HG02840 (cell line): ENCODE data around the gene USP37.

Source experiments
- ATAC-seq: cut with Tn5 transposase; IDR thresholded peaks from one replicate; pipeline ENCODE4 v1.9.1; 2021; ENCODE audit warnings: mild to moderate bottlenecking, moderate library complexity, moderate number of reproducible peaks; ENCODE audit not compliant: unreplicated experiment, low FRiP score

USP37 gene

GRCh38 chr2:218479595-218479994 lies 88.6 kb downstream of the USP37 start:
- no peak for ATAC-seq

GRCh38 chr2:218478544-218478943 lies 89.6 kb downstream of the USP37 start:
- ATAC-seq = no peak

GRCh38 chr2:218477247-218477646 lies 90.9 kb downstream of the USP37 start:
- no peak for ATAC-seq

- no peak for ATAC-seq
Observed at GRCh38 chr2:218476676-218477075, 91.5 kb downstream of the USP37 start.

GRCh38 chr2:218474527-218474926 lies 93.6 kb downstream of the USP37 start:
- no peak for ATAC-seq

- ATAC-seq = no peak
Observed at GRCh38 chr2:218472988-218473387, 95.2 kb downstream of the USP37 start.

- no peak for ATAC-seq
Observed at GRCh38 chr2:218471982-218472381, 96.2 kb downstream of the USP37 start.

GRCh38 chr2:218471036-218471435 lies 97.1 kb downstream of the USP37 start:
- ATAC-seq = no peak

- no peak for ATAC-seq
Observed at GRCh38 chr2:218470448-218470847, 97.7 kb downstream of the USP37 start.

- ATAC-seq = no peak
Observed at GRCh38 chr2:218465987-218466633, 102.0 kb downstream of the USP37 start.

GRCh38 chr2:218458598-218458997 lies 109.6 kb downstream of the USP37 start:
- no peak for ATAC-seq

GRCh38 chr2:218456849-218457248 lies 111.3 kb downstream of the USP37 start:
- no peak for ATAC-seq

GRCh38 chr2:218452079-218452478 lies 116.1 kb downstream of the USP37 start:
- ATAC-seq = no peak

GRCh38 chr2:218448934-218449333 lies 119.2 kb downstream of the USP37 start:
- no peak for ATAC-seq

- no peak for ATAC-seq
Observed at GRCh38 chr2:218447072-218447471, 121.1 kb downstream of the USP37 start.

- no peak for ATAC-seq
Observed at GRCh38 chr2:218446547-218446946, 121.6 kb downstream of the USP37 start.

GRCh38 chr2:218445602-218446001 lies 122.5 kb downstream of the USP37 start:
- ATAC-seq = no peak

GRCh38 chr2:218444692-218445357 lies 123.3 kb downstream of the USP37 start:
- no peak for ATAC-seq

- no peak for ATAC-seq
Observed at GRCh38 chr2:218438596-218438995, 129.6 kb downstream of the USP37 start.

- no peak for ATAC-seq
Observed at GRCh38 chr2:218437969-218438368, 130.2 kb downstream of the USP37 start.

GRCh38 chr2:218436992-218437391 lies 131.2 kb downstream of the USP37 start:
- ATAC-seq = no peak
